Endothelial cell of hepatic sinusoid (primary cell): ENCODE data around the gene ACAD9.

ENCODE experiments used
- in situ Hi-C: cut with HindIII; loops from 2 replicates; pipeline ENCODE4 v1.10.0; 2017; ENCODE audit warnings: low sequenced_read_pairs

ACAD9 gene

DNA sequence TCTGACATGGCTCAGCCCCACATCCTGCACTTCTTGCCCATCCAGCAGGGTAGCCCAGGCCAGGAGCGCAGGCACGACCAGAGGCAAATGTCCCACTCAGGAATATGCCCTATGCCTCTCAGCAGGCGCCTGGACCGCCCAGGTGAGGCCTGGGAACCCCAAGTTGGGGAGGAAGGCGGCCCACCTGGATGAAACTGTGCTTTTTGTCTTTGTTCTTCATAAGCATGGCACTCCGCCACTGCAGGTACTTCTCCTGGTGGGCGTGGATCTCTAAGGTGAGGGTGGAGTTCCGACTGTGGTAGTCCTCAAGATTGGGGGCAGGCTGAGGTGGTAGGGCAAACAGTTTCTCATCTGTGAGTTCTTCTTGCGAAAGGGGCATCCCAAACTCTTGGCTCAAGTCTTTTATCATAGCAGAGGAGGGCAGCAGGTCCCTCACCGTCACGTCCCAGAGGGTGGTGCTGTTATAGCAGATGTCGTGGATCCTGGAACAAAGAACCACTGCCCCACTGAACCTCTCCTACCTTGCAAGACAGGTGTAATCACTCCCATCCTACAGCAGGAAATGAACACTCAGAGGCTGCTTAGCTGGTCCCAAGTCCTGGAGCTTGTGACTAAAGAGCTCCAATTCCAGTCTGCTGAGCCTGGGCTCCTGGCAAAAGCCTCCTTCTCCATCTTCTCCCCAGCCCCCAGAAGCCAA lies 53.2 kb downstream of the ACAD9 start:
- in situ Hi-C loops = no loop called here

GRCh38 chr3:128933213-128933921 lies 53.9 kb downstream of the ACAD9 start:
- in situ Hi-C loops = no loop called here

GRCh38 chr3:128933922-128934253 lies 54.5 kb downstream of the ACAD9 start:
- in situ Hi-C loops = no loop called here

- in situ Hi-C loops = no loop called here
Observed at GRCh38 chr3:128935922-128936321, 56.5 kb downstream of the ACAD9 start.

DNA sequence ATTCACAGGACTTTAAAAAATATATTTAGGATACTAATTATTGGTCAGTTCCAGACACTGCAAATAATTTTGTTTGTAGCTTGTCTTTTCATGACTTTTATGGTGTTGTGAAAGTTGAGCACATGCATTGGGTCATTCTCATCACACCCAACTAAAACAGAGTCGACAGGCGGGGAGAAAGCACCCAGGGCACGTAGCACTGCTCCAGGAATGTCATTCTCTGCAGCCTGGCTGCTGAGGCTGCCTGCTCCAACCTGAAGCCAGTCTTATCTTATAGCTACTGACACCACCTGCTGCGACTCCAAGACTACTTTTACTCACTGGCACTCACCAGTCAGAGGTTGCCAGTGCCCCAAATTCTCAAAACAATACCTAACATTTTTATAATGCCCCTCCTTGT lies 56.9 kb downstream of the ACAD9 start:
- in situ Hi-C loops = no loop called here

DNA sequence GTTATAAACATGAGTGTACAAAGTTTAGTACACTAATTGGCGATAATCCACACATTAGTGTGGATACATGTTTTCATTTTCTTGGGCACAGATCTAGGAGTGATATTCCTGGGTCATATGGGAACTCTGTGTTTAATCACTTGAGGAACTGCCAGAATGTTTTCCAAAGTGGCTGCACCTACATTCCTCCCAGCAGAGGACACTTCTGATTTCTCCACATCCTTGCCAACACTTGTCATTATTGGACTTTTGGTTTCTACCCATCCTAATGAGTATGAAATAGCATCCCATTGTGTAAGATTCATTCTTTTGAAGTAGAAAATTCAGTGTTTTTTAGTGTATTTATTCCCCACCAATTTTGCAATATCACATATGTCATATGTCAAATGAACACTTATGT lies 60.8 kb downstream of the ACAD9 start:
- in situ Hi-C loops = no loop called here

DNA sequence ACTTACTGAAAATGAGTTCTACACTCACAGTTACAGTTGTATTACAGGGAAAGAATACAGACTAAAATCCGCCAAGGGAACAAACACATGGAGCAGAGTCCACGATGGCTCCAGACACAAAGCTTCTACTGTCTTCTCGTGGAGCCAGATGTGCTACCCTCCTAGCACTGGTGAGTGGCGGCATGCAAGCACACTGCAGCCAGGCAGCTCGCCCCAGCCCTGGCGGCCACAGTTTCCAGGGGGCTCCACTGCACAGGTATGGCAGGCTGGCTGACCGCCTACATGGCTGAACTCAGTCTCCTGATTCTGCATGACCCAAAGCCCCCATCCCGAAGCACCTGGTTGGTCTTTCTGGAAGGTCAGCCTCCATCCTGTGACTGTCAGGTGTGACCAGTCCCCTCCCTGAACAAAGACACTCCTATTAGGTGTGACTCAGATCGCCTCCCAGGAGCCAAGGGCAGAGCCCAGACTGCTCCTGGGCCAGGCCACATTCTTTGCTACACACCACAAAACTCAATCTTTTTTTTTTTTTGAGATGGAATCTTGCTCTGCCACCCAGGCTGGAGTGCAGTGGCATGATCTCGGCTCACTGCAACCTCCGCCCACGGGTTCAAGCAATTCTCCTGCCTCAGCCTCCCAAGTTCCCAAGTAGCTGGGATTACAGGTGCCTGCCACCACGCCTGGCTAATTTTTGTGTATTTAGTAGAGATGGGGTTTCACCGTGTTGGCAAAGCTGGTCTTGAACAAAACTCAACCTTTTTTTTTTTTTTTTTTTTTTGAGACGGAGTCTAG lies 62.9 kb downstream of the ACAD9 start:
- in situ Hi-C loops = no loop called here

DNA sequence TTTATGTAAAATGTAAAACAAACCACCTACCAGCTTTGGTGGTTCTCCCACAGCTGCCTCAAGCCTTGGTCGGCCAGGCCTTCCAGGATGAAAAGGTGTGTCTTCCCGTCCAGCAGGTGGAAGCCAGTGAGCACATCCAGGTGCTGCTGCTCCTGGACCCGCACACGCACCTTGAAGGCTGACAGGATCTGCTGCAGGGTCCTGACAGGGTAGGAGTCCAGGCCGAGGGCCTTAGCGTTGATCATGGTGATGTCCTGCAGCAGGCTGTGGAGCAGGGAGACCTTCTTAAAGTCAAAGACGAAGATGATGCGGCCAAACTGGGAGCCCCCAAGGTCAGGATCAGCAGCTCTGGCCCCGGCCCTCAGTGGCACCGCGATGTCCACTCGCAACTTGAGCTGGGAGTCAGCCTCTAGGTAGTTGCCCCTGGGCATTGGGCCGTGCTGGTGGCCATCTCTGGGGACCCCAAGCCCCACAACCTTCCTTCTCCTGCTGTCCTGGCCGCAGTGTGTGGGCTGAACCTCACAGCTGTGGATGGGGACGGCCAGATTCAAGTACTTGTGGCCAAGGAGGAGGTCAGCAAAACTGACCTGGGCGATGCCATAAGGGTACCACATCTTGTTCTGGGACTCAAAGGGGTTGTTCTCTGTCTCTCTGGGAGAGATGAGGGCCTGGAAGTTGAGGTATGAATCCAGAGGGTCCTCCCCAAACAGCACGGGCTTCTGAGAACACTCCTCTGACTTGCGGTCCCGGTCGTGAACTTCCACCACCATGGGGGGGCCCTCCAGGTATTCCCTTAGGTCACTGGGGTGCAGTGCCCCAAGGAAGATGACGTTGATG lies 65.8 kb downstream of the ACAD9 start:
- in situ Hi-C loops = no loop called here

DNA sequence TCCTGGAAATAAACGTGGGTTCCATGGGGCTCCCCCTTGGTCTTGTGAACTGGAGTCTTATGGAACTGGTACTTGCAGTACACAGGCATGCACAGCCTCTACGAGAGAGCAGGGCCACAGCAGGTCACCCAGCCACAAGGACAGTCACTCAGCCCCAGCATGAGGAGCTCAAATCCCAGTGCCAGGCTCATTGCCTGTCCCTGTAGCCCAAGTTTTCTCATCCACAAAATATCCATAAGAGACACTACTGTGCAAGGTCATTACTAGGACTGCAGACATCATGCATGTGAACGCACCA lies 66.4 kb downstream of the ACAD9 start:
- in situ Hi-C loops = no loop called here

DNA sequence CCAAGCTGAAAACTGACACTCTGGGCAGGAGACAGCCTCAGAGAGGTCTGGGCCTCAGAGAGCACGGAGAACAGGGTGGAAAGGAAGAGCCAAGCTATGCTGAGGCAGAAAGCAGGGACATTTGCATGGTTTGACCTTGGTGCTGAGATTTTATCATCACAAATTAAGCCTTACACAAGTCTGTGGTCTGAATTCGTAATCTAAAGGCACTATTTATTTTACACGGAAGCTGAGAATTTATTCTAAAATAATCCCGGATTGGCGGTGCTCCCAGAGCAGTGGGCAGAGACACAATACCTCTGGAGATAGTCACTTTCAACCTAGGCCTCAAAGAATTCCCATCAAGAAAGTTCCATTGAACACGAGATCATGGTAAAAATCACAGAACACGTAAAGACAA lies 67.0 kb downstream of the ACAD9 start:
- in situ Hi-C loops = no loop called here

GRCh38 chr3:128949158-128949557 lies 69.7 kb downstream of the ACAD9 start:
- in situ Hi-C loops = no loop called here

GRCh38 chr3:128950223-128950938 lies 71.0 kb downstream of the ACAD9 start:
- in situ Hi-C loops = no loop called here

GRCh38 chr3:128956440-128956839 lies 77.0 kb downstream of the ACAD9 start:
- in situ Hi-C loops = no loop called here
